HPDE6-E6E7 (cell line): ENCODE results near the gene TUBB4B.

ENCODE experiments used
- DNase-seq: peaks from one replicate; pipeline ENCODE4 v3.0.0; 2011; ENCODE audit warnings: missing footprints; ENCODE audit errors: extremely low spot score

Gene TUBB4B

DNA sequence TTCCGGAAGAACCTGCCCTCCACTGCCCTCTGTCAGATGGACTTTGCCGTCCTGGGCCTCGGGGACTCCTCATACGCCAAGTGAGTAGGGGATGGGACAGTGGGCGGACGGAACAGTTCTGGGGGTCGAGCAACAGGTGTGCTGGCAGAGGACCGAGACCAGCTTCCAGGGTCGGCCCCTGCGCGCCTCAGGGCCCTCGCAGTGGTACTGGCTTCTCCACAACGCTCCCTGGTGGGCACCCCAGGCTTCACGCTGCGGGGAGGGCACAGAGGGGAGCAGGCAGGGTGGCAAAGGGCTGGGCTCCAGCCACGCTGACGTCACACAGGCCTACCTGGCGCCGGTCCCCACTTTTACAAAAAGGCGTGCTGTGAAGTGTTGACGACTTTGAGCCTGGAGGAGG is 28.6 kb upstream of the TUBB4B start:
- no peak for DNase-seq

DNA sequence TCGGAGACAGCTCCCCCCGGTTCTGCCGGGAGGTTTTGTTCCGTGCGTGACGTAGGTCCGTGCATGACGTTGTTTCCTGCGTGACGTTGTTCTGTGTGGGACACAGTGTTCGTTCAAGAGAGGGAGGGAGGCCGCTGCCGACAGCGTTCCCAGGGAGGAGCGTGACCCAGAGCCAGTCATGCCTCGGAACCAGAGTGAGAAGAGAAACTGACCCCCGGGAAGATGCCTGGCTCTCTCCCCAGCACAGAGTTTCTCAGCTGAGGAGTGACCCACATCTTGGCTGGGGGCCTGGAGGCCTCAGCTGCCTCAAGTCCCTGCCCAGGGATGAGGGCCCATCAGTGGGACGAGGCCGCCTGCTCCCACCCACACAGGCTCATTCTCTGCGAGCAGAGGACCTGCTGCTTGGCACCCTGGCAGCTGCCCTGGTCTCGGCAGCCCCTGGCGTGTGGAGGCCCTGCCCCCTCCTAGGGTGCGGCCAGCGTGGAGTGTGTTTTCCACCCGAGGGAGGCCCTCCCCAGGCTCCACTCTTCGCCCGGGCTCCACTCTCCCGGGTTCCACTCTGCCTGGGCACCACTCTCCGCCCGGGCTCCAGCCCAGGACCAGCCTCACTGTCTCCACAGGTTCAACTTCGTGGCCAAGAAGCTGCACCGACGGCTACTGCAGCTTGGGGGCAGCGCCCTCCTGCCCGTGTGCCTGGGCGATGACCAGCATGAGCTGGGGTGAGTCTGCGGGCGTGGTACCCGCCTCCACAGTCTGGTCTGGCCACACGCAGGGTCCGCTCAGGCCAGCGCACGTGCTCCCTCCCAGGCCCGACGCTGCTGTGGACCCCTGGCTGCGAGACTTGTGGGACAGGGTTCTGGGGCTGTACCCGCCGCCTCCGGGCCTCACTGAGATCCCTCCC is 27.7 kb upstream of the TUBB4B start:
- no peak for DNase-seq

DNA sequence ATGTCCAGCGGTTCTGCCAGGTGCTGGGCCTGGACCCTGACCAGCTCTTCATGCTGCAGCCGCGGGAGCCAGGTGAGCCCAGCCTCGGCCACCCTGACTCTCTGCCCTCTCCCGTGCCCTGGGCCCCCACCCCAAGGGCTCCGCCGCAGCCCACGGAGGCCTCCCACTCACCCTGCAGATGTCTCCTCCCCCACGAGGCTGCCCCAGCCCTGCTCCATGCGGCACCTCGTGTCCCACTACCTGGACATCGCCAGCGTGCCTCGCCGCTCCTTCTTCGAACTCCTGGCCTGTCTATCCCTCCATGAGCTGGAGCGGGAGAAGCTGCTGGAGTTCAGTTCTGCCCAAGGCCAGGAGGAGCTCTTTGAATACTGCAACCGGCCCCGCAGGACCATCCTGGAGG is 26.5 kb upstream of the TUBB4B start:
- DNase-seq, result no peak

DNA sequence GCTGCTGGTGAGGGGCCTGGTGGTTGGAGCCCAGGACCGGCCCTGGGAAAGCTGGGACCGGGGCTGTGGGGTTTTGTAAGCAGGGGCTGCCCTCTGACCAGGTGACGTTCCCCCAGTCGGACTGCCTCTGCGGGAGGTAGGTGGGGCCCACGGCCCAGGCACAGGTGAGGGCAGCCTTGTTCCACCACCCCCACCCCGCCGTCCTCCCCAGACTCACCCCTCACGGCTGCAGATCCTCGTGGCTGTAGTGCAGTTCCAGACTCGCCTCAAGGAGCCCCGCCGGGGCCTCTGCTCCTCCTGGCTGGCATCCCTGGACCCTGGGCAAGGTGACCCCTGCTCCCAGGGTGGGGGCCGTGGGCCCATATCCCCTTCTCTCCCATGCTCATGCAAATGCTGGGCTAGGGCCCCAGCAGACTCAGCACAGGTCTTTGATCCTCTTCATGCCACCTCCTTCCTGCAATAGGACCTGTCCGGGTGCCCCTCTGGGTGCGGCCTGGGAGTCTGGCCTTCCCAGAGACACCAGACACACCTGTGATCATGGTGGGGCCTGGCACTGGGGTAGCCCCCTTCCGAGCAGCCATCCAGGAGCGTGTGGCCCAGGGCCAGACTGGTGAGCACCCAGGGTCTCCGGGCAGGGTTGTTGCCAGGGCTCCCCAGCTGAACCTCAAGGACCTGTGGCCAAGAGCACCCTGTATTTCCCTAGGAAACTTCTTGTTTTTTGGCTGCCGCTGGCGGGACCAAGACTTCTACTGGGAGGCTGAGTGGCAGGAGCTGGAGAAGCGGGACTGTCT is 25.7 kb upstream of the TUBB4B start:
- DNase-seq, result no peak

DNA sequence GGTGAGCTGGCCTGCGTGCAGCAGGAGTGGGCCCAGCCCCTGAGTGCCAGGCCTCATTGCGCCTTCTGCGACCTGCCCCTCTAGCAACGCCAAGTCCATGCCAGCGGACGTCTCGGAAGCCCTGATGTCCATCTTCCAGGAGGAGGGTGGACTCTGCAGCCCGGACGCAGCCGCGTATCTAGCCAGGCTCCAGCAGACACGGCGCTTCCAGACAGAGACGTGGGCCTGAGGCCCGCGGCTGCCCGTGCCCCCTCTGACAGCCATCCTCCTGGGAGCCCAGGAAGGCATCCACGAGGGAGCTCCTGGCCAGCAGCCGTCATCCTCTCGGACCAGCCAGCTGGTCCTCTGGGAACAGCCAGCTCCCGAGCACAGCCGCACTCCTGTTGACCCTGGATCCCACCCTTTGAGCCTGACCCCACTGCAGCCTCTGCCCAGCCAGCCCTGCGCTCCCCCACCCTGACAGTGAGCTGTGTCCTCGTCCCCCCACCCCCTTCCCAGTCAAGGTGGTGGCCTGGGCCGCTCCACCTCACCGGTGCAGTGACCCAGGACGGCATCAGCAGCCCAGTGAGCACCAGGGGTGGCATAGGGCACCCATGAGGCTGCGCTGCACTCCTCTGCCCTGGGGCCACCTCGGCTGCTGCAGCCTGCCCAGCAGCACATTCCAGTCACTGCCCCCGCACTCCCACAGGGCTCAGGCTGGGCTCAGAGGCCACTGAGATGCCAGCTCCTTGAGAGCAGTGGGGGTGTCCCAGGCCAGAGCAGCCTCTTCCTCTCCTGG is 24.7 kb upstream of the TUBB4B start:
- no peak for DNase-seq

DNA sequence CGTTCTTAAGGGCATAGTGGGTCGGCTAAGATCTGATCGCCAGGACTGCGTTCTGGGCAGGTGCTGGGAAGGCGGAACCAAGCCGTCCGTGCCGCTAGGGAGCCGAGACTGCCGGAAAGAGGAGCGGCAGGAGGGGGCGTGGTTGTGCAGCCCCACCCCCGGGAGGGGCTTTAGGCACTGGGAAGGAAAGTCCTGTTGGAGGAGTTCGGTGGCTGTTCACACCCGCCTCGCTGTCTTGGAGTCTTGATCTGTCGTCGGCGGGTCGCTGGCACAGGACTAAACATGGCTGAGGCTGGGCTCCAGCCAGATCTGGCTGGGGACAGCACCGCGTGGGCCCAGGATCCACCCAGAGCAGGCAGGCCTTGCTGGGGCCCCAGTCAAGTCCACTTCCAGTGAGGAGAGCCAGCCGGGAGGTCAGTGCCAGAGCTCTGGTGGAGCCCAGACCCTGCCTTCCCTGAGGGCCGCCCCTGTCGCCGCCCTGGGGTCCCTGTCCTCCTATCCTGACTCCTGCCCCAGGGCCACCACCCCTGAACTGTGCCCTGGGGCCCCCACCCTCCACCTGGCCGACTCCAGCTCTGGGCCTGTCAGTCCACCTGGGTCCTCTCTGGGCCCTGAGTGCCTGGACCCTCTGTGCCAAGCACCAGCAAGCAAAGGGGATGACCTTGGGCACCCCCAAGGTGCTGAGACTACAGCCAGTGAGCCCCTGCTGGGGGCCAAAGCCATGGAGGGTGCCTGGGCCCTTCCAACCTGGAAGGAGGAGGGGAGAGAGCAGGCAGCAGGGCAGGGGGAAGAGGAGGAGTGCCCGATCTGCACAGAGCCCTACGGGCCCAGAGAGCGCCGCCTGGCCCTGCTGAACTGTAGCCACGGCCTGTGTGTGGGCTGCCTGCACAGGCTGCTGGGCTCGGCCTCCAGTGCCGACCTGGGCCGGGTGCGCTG is 23.5 kb upstream of the TUBB4B start:
- DNase-seq, result peak; percentile 87

DNA sequence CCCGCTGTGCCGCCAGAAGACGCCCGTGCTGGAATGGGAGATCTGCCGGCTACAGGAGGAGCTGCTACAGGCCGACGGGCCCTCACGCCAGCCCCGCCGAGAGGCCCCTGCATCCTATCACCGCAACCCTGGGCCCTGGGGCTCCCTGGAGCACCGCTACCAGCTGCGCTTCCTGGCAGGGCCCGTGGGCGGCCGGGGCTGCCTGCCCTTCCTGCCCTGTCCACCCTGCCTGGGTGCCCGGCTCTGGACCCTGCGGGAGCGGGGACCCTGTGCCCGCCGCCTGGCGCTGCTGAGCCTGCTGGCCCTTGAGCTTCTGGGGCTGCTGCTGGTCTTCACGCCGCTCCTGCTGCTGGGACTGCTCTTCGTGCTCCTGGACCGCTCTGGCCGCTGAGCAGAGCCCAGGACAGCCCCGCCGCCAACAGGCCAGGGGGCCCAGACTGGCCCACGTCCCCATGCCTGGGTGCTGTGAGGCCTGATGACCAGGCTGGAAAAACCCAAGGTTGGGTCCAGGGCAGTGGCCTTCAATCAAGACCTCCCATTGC is 22.8 kb upstream of the TUBB4B start:
- no peak for DNase-seq

DNA sequence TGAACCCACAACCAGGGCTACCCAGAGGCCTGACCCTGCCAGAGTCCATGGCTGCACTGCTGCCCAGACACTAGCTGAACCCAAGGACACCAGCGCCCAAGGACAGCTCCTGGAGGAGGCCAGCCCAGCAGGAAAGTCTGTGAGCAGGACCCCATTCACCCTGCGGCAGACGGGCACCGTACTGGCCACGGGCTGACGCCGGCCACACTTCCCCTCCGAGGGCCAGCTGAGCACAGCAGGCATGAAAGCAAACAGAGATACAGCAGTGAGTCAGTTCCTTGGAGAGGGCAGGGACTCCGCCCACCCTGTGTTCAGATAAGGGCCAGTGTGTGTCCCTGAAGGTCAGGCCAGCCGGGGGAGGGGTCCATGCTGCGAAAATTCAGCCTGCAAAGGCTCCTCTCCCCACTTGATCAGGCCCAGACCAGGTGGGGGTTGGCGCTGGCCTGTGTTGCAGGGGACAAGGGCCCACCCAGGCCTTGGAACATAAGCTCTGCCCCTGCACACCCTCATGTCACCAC is 22.3 kb upstream of the TUBB4B start:
- no peak for DNase-seq

DNA sequence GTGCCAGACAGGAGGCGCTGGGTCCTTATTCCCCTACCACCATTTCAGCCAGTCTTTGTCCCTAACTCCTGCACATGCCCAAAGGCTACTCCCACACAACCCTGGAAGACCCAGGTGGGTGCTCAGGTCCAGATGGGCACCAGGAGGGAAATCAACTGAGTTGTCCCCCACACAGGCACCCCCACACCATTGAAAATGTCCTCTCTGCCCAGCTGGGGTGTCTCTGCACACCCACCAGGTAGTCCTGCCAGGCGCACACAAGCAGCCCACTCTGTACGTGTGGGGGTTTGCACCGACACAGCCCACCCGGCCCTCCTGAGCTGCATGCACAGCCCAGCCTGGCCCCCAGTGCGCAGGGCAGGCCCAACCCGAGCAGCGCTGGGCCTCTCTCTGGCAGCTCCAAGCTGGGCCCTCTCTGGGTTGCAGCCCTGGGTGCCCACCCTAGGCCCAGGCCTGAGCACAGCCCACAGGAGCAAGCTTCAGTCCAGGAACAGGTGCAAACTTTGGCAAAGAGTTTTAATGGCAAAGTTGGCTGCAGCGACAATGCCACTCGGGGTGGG is 21.2 kb upstream of the TUBB4B start:
- DNase-seq, result no peak

DNA sequence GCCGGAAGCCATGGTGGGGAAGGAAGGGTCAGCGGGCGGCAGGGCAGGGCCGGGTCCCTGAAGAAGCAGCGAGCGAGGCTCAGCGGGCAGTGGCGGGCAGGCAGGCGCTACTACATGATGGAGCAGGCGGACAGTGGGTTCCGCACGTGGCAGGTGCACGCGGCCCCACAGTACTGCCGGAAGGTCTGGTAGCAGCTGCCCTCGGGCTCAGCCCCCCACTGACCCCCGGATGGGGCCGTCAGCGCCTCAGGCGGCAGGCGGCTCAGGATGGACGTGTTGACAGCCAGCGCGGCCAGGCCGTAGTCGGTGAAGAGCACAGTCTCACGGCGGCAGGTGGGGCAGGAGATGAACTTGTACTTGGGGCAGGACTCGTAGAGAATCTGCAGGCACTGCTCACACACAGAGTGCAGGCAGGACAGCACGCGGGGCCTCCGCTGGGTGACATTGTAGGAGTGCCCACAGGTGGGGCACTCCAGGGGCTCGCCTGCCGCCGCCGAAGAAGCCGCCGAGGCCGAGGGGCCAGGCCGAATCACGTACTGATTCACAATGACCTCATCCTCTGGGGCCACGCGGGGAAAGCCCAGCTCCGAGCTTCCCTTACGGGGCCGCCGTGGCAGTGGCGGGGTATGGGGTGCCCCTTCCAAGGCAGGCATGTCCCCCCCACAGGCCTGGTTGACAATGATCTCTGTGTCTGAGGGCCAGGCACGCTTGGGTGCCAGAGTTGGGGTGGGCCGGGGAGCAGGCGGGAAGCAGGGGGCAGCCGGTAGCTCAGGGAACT is 20.6 kb upstream of the TUBB4B start:
- no peak for DNase-seq

DNA sequence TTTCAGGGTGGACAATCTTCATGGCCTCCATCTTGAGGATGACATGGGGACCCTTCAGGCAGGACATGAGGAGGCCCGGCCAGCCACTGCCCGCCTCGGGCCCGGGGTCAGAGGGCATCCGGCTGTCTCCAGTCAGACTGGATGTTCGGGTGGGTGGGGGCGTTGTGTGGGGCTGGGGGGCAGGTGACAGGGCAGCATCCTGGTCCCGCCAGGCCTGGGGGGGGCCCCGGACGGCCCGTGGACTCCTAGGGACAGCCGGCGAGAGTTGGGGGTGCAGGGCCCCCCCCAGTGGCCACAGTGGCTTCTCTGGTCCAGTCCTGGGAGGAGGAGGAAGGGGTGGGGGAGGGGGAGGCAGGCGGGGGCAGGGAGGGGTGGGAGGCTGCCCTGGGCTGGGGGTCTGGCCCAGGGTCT is 20.0 kb upstream of the TUBB4B start:
- DNase-seq, result no peak

DNA sequence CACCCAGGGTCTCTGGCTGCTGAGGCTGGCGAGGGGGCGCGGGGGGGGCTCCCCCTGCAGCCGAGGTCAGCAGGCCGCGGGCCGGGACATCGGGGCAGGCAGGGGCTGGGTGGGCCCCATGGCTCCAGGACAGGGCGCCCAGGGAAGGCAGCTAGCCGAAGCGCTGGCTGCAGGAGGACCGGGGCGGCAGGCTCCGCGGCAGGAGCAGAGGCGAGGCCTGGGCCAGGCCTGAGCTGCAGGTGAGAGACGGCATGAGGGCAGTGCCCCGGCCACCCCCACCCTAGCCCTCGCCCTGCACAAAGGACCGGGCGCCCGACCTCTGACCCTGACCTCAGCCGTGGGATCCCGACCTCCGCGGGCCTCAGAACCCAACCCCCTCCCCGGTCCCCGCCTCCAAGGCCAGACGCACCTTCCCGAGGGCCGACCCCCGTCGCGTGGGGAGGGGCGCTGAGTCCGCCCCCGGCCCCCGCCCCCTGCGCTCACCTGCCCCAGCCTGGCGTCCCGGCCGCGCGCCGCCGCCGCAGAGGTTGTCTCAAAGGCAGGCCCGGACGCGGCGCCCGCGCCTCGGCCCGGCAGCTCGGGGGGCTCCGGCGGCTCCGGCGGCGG is 19.5 kb upstream of the TUBB4B start:
- no peak for DNase-seq

DNA sequence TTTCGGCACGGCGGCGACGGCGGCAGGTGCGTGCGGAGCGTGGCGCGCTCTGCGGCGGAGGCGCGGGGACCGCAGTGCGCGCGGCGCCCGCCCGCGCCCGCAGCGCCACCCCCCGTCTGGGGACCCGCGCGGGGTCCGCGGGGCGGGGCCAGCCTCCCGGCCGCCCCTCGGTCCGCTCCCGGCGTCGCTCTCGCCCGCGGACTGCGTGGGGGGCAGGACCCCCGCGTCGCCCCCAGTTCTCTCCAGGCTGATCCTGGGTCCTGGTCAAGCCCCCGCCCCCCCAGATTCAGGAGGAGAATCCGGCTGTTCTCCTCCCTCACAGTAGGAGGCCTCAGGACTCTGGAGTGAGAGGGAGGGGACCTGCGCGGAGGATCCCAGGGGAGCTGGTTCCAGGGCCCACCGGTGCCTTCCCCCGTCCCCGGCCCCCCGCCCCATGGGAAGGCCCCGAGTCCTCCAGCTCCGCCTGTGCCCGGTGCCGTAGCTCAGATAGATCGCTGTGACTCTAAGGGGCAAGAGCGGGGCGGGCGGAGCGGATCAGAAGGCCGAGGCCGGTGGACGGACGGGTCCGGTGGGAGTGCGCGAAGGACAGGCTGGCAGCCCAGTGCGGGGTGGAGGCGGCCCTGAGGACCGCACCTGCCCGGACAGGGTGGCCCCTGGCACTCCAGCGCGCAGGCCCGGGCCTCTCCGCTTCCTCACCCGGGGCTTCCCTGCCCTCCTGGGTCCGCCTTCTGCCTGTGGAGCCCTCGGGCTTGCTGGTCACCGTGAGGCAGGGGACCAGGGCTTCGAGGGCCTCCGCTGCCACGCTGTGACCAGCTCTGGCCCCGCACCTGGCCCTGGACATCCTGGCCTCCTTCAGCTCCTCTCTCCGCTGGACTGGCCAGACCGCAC is 18.7 kb upstream of the TUBB4B start, which contains the start of gene RNF208:
RNF208 (minus strand) TSS at position 51 of the 888 bp plus-strand sequence. CDS start 1,028 bp downstream, outside the sequence.
- DNase-seq, result no peak

DNA sequence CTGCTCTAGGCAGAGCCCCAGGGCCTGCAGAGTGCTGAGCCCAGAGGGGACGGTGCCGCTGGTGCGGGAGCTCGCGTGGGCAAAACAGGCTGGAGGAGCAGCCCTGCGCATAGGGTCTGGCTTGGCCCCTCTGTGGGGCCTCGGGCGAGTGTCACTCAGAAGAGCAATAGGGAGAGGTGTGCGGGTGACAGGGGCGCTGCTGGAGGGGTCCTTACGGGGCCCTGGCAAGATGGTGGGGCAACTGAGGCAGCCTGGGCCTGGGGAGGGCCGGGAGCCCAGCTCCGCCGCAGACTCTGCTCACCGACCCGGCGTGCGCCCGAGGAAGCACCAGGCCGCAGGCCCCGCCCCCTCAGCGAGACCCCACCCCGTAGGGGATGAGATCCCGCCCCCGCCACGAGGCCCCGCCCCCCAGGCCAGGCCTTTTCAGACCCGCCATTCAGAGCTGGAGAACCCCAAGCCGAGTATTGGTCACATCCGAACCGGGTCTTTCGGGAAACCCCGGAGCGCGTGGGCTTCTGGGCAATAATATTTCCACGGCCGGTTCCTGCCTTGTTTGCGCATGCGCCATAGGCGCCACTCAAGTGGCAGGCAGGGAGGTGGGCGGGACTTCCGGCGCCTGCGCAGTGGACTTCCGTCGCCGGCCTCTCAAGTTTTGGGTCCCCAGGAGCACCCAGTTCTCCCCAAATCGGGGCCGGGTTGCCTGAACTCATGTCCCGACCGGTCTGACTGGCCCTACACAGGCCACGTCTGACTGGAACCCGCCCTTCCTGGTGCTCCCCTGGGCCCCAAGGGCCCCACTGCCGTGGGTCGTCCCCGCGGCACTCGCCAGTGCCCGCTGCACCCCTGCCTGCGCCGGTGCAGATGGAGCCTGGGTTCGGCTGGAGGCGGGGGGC is 17.8 kb upstream of the TUBB4B start:
- DNase-seq, result peak; percentile 86

DNA sequence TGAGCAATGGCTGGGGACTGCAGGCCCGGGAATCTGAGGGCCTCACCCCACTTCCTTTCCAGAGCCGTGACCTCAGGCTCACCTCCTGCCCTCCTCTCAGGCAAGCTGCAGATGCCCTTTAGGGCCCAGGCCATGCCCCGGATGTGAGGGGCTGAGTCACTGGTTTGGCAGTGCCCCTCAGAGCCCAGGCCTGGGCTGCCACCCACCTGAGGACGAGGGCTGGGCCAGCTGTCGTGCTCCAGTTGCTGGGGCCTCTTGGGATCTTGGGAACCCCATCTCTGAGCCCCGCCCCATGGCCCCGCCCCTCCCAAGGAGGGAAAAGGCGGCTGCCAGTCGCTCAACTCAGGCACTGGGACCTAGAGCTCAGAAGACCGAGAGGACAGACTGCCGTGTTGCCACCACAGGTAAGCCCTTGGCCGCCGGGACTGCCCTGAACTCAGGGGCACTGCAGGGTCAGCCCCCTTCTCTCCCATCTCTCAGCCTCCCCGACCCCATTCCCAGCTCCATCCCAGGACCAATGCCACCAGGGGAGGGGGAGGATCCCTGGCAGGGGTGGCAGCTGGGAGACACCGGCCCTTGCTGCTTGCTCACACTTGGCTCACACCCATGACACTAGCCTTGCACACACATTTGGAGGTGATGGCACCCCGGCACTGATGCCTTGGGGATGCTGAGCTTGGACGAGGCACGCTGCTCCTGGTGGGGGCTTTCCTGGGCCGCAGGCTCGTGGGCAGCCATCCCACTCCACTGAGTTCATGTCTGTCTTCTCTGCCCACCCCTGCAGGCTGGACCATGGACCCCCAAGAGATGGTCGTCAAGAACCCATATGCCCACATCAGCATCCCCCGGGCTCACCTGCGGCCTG is 16.0 kb upstream of the TUBB4B start, which contains the start of gene CYSRT1:
CYSRT1 (plus strand) TSS at position 345 of the 865 bp plus-strand sequence; CDS start at position 793, 448 bp downstream.
- peak; percentile 31 for DNase-seq
